Aorta (tissue), 5 donors: ENCODE results near the gene CYFIP2. TPM values are rescaled to one million over a fixed set of nuclear protein-coding genes. Genes with fewer than 3 reads are reported as not detected.

ENCODE experiments used
- ATAC-seq: fragments of 200-7000 bp; cut with Tn5 transposase; one replicate; pipeline ENCODE4 v1.9.1; 2022; ENCODE audit warnings: moderate library complexity; ENCODE audit not compliant: low FRiP score
- DNase-seq, 2 donors: peaks; one replicate each; pipeline ENCODE4 v3.0.0-alpha.2; 2020
- H3K27ac ChIP-seq, 2 donors: one replicate each; pipeline ENCODE4 v1.5.1; 2013; ENCODE audit warnings: low read length in 2 of 2, mild to moderate bottlenecking in 2 of 2, moderate library complexity in 2 of 2, control low read depth in 1 of 2, inconsistent platforms in 1 of 2, low read depth in 1 of 2
- H3K27me3 ChIP-seq, 2 donors: one replicate each; pipeline ENCODE4 v1.6.1; 2013; ENCODE audit warnings: control low read depth in 1 of 2, low read length in 1 of 2, mild to moderate bottlenecking in 1 of 2, moderate library complexity in 1 of 2; ENCODE audit not compliant: insufficient read depth in 2 of 2, control insufficient read depth in 1 of 2
- H3K36me3 ChIP-seq, 2 donors: one replicate each; pipeline ENCODE4 v1.6.1; 2013; ENCODE audit warnings: control low read depth in 1 of 2, low read length in 1 of 2, mild to moderate bottlenecking in 1 of 2; ENCODE audit not compliant: insufficient read depth in 2 of 2, control insufficient read depth in 1 of 2
- H3K4me1 ChIP-seq, 2 donors: one replicate each; pipeline ENCODE4 v1.6.1; 2013; ENCODE audit warnings: low read length in 2 of 2, control low read depth in 1 of 2, mild to moderate bottlenecking in 1 of 2, moderate library complexity in 1 of 2; ENCODE audit not compliant: insufficient read depth in 2 of 2, control insufficient read depth in 1 of 2
- H3K4me3 ChIP-seq, 2 donors: one replicate each; pipeline ENCODE4 v1.5.1; 2013; ENCODE audit warnings: low read length in 2 of 2, control low read depth in 1 of 2, mild to moderate bottlenecking in 1 of 2
- H3K9me3 ChIP-seq: one replicate; pipeline ENCODE4 v1.6.1; 2013; ENCODE audit warnings: mild to moderate bottlenecking, low read length; ENCODE audit not compliant: control insufficient read depth
- WGBS, 2 donors: extraction: QIAGEN DNeasy Blood & Tissue Kit; methylation state at CpG; one replicate each; pipeline ENCODE4 v1.1.7; 2013; 5-methylcytosine and 5-hydroxymethylcytosine counted together
- intact Hi-C, 2 donors: fragments of 100-400 bp; cut with DNase I; formaldehyde crosslinking; loops; one replicate each; pipeline versions ENCODE4 v1.14.2 to v1.15.0; 2022
- polyA plus RNA-seq, 2 donors: library from polyadenylated mRNA; stranded (reverse); fragments of 200-250 nt; gene quantifications; one replicate each; pipeline ENCODE4 v1.2.3, GENCODE V29; 2013
- total RNA-seq, 2 donors: library from RNA; stranded (reverse); fragmentation: NEBNext Ultra II Directional; extraction: Animal tissue kit (Norgen Biotek cat#: 25700); gene quantifications; one replicate each; pipeline ENCODE4 v1.2.1, GENCODE V29; 2021
- donor health status: healthy with polysubstance abuse.
- donor health status: Bipolar disorder and iron deficiency.
- donor health status: DM: no; HTN: no; CAD: no.
- donor health status: DM: no; HTN: no; CAD: no.
- donor health status: DM: yes; HTN: yes; CAD: no.

The CYFIP2 gene
- total and polyA plus RNA-seq, 4 donors: 42.0 to 144 (median 113) TPM

GRCh38 chr5:157289164-157289819, 23.4 kb downstream of the CYFIP2 start:
- Histone ChIP-seq H3K9me3 (no peaks in the 10 kb centered on the region), H3K4me3 (no peak overlapping the region), H3K36me3 (peaks cover 0 to 5% of the 10 kb centered on the region in 2 donors), H3K4me1 (no peaks in the 10 kb centered on the region), H3K27ac (no peak overlapping the region), H3K27me3 (no peaks in the 10 kb centered on the region)
- no peak for DNase-seq
- 92 to 94% methylated on average over 9 of the region's 9 CpGs for WGBS, 2 donors
- no peak for ATAC-seq
- intact Hi-C loops: no loop called here

GRCh38 chr5:157290156-157290980, 24.4 kb downstream of the CYFIP2 start:
- no peak overlapping the region for H3K27ac ChIP-seq
- H3K9me3 ChIP-seq: no peaks in the 10 kb centered on the region
- peaks cover 0 to 5% of the 10 kb centered on the region in 2 donors for H3K36me3 ChIP-seq
- H3K4me3 ChIP-seq: no peak overlapping the region
- no peaks in the 10 kb centered on the region for H3K27me3 ChIP-seq
- ATAC-seq (no peak), DNase-seq (no peak)
- 84 to 88% methylated on average over 6 of the region's 6 CpGs for WGBS, 2 donors
- no peaks in the 10 kb centered on the region for H3K4me1 ChIP-seq
- intact Hi-C loops: no loop called here

- no peak for ATAC-seq
- intact Hi-C loops: no loop called here
These were observed 25.2 kb downstream of the CYFIP2 start for GRCh38 chr5:157290981-157291711.

GRCh38 chr5:157292599-157292998, 26.7 kb downstream of the CYFIP2 start:
- no peak overlapping the region for H3K27ac ChIP-seq
- WGBS, 2 donors: 89% methylated on average over 3 of the region's 3 CpGs
- ATAC-seq (no peak), DNase-seq (no peak)
- H3K27me3 ChIP-seq: no peaks in the 10 kb centered on the region
- H3K36me3 ChIP-seq: peaks cover 2 to 7% of the 10 kb centered on the region in 2 donors
- no peak overlapping the region for H3K4me3 ChIP-seq
- intact Hi-C loops: no loop called here
- H3K4me1 ChIP-seq: no peaks in the 10 kb centered on the region
- no peaks in the 10 kb centered on the region for H3K9me3 ChIP-seq

More at GRCh38 chr5:157290981-157291711, 25.2 kb downstream of the CYFIP2 start:
- Histone ChIP-seq H3K27me3 (no peaks in the 10 kb centered on the region), H3K36me3 (peaks cover 2 to 5% of the 10 kb centered on the region in 2 donors), H3K27ac (no peak overlapping the region), H3K4me1 (no peaks in the 10 kb centered on the region), H3K9me3 (no peaks in the 10 kb centered on the region), H3K4me3 (no peak overlapping the region)
- no peak for DNase-seq
- 78 to 80% methylated on average over 10 of the region's 10 CpGs for WGBS, 2 donors

- Histone ChIP-seq H3K27me3 (no peaks in the 10 kb centered on the region), H3K4me1 (no peaks in the 10 kb centered on the region), H3K4me3 (no peak overlapping the region), H3K27ac (no peak overlapping the region), H3K9me3 (no peaks in the 10 kb centered on the region), H3K36me3 (peaks cover 2 to 4% of the 10 kb centered on the region in 2 donors)
- 90 to 93% methylated on average over 7 of the region's 7 CpGs for WGBS, 2 donors
- DNase-seq (no peak), ATAC-seq (no peak)
- intact Hi-C loops: no loop called here
These were observed 28.6 kb downstream of the CYFIP2 start for GRCh38 chr5:157294407-157295091.

GRCh38 chr5:157295247-157295646, 29.3 kb downstream of the CYFIP2 start:
- Histone ChIP-seq H3K36me3 (peaks cover 2 to 3% of the 10 kb centered on the region in 2 donors), H3K4me3 (no peak overlapping the region), H3K9me3 (no peaks in the 10 kb centered on the region), H3K4me1 (no peaks in the 10 kb centered on the region), H3K27me3 (no peaks in the 10 kb centered on the region), H3K27ac (no peak overlapping the region)
- WGBS, 2 donors: 83 to 89% methylated on average over 1 of the region's 1 CpG
- DNase-seq (no peak), ATAC-seq (no peak)
- intact Hi-C loops: no loop called here

GRCh38 chr5:157300564-157300963, 34.6 kb downstream of the CYFIP2 start:
- 91% methylated on average over 10 of the region's 10 CpGs for WGBS, 2 donors
- Histone ChIP-seq H3K9me3 (no peaks in the 10 kb centered on the region), H3K27ac (no peak overlapping the region), H3K4me1 (no peaks in the 10 kb centered on the region), H3K4me3 (no peak overlapping the region), H3K36me3 (peaks cover 2 to 3% of the 10 kb centered on the region in 2 donors), H3K27me3 (no peaks in the 10 kb centered on the region)
- no peak for ATAC-seq
- intact Hi-C loops: no loop called here
- DNase-seq: no peak

- Histone ChIP-seq H3K9me3 (no peaks in the 10 kb centered on the region), H3K27ac (no peak overlapping the region), H3K4me1 (no peaks in the 10 kb centered on the region), H3K27me3 (no peaks in the 10 kb centered on the region), H3K4me3 (no peak overlapping the region), H3K36me3 (peaks cover 0 to 3% of the 10 kb centered on the region in 2 donors)
- ATAC-seq (no peak), DNase-seq (no peak)
- intact Hi-C loops: no loop called here
These were observed 35.1 kb downstream of the CYFIP2 start for GRCh38 chr5:157301066-157301465.
